GM12873 (cell line): ENCODE measurements around the gene CHI3L2.

ENCODE experiments used
- TF ChIP-seq, protein P1 (sequence below): IDR thresholded peaks from 2 replicates; pipeline ENCODE4 v1.5.1; 2012; ENCODE audit warnings: low read depth, mild to moderate bottlenecking, moderate library complexity, low read length, control low read depth; ENCODE audit not compliant: insufficient read depth; ENCODE audit errors: missing control alignments

CHI3L2 gene

DNA sequence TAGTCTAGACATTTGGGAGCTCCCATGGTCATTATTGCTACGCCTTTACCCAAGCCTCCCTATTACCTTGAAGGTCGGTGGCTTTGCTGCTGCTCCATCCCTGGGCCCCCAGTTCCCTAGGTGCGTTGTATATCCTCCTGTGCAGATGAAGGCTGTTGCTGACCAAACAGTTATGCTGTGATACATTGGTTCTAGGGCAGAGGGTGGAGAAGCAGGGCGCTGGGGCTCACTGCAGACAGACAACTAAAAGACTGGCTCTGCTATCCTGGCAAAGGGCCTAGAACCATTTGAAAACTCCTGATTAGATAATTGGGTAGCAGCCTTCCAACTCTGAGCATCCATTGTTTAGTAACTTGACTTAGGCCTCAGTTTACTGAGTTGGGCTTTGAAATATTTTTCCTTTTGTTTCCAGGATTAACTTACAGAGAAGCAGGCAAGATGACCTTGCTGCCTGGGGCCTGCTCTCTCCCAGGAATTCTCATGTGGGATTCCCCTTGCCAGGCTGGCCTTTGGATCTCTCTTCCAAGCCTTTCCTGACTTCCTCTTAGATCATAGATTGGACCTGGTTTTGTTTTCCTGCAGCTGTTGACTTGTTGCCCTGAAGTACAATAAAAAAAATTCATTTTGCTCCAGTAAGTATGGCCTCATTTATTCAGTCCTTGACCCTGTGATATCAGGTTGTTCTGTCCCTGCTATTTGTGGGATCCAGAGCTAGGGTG lies 15.5 kb downstream of the CHI3L2 start:
- TF ChIP-seq, protein P1, sequence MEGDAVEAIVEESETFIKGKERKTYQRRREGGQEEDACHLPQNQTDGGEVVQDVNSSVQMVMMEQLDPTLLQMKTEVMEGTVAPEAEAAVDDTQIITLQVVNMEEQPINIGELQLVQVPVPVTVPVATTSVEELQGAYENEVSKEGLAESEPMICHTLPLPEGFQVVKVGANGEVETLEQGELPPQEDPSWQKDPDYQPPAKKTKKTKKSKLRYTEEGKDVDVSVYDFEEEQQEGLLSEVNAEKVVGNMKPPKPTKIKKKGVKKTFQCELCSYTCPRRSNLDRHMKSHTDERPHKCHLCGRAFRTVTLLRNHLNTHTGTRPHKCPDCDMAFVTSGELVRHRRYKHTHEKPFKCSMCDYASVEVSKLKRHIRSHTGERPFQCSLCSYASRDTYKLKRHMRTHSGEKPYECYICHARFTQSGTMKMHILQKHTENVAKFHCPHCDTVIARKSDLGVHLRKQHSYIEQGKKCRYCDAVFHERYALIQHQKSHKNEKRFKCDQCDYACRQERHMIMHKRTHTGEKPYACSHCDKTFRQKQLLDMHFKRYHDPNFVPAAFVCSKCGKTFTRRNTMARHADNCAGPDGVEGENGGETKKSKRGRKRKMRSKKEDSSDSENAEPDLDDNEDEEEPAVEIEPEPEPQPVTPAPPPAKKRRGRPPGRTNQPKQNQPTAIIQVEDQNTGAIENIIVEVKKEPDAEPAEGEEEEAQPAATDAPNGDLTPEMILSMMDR = no peak

DNA sequence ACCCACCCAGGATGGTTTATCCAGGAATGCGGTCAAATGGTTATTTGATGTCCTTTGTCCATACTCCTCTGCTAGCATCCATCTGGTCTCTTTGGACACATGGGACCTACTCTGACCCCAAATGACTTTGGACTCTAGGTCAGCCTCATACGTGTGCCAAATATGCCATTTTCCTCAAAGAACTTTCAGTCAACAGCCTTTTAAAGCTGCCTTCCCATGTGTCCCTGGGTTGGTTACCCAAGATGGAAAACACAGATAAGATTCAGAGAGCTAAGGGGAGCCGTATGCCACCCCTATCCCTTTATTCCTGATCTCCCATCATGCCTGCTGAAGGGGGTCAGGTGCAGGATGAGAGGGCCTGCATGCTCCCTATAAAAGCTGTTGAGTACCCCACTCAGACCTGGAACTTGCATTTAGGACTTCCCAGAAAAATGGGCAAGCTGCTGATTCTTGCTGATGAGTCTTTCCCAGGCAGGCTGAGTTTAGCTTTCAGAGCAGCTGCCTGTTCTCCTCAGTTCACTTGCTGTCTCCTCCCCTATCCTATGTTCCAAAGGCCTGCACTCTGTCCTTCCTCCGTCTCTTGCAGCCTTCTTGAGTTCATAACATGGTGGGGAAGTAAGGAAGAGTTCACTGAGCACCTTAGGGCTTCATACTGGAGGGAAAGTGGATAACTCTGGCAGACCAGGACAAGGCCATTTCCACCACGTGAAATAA lies 19.8 kb downstream of the CHI3L2 start:
- TF ChIP-seq, protein P1 = no peak

DNA sequence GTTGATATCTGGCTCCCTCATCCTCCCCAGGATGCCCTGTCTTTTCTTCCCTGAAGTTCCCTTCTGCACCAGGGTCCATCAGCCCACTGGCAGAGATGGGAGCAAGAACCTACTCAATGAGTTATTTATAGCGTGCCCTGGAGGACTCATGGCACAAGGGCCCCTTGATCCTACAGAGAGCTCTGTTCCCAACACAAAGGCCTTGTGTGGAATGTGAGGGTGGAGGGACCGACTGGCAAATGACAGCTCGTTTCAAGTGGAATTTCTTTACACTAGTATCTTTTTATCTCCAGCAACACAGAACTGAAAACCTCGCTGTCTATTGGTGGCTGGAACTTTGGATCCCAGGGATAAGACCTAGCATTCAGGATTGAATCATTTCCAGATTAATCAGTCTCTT lies 22.4 kb downstream of the CHI3L2 start:
- TF ChIP-seq, protein P1 = no peak

DNA sequence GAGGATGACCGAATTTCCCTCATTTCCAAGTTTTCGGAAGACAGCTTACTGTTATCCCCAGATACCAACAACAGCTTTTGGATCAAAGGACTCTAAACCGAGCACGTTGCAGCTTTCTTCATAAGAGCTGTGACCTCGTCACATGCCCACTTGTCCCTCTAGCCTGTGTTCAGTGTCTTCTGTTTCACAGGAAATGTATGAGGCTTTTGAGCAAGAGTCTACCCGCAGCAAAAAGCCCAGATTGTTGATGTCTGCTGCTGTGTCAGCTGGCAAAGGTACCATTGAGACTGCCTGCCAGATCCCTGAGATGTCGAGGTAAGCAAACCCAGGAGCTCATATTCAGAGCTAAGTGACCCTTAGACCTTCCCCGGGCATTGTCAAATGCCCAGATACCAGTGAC lies 24.1 kb downstream of the CHI3L2 start:
- TF ChIP-seq, protein P1 = no peak

DNA sequence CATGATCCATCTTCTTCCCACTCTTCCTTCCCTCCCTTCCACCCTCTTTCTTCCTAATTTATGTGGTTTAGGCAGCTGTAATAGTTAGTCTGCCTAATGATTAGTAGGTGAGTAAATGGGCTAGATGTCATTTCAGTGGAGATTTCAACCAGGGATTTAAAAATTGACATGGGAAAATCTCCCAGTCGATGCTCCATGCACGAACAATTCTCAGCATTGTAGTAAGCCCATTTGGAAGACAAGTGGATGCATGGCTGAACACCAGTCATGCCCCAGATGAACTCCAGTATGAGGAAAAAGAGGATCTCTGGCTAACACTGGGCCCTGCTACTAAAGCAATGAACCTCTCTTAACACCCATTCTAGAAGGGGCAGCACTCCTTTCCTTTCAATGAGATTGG lies 25.3 kb downstream of the CHI3L2 start:
- TF ChIP-seq, protein P1 = no peak

DNA sequence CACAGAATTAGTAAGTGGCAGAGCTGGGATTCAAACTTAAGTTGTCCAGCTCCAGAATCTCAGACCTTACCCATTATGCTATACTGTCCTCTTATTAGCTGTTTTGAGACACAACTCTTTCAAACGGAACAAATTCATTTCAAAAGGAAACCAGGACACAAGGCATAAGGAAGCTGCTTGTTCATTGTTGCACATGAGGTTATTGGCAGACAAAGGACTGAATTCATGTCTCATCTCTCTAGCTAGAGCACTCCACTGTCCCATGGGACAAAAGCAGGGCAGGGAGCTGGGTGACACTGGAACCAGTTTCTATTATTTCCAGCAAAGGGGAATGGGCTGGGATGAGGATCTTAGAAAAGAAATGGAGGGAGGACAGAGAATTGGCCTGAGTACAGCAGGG lies 26.4 kb downstream of the CHI3L2 start:
- TF ChIP-seq, protein P1 = no peak

DNA sequence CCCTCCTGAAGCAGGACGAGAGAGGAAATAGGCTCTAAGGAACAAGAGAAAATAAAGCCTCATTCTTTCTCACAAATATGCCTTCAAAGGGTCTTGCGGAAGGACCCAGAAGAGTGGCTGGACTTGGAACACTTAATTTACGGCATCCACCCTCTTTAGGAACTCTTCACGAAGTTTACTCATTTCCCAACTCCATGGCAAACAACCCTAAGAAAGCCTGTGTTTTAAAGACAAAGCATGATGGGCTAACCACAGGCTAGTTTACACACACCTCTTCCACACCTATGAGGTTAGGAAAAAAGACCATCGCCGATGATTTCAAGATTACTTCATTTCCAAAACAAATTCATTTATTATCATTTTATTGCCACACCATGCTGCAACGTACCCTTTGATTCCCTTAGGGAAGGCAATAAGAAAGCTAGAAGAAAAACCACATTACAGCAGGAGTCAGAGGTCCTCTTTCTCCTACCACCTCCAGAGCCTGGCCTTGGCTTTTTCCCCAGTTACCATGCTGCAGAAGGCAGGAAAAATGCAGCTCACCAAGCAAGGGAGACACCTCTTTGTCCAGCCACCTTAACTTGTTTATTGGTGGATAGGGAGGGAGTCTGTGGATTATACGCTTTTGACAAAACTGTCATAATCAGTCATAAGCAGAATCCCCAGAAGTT lies 29.6 kb downstream of the CHI3L2 start:
- TF ChIP-seq, protein P1 = no peak
